Activated naive CD4-positive, alpha-beta T cell treated with anti-CD3 and anti-CD28 coated beads, Interleukin-2, amount 50 U/mL, for 72 hours (primary cell): ENCODE results near the gene PLIN5. TPM values are rescaled to one million over a fixed set of nuclear protein-coding genes. Genes with fewer than 3 reads are reported as not detected.
A peak's percentile ranks its signal among the peaks of the same experiment; 100 is the strongest.
"Not testable (repeated sequence)": the region's sequence is repeated elsewhere in the genome, so short reads cannot be mapped to it uniquely, and the experiment has no call there.

Experiments used
- ATAC-seq, 2 donors: fragments of 150-1000 bp; cut with Tn5 transposase; 2 replicates each; pipeline ENCODE4 v1.10.0; 2021; ENCODE audit warnings: mild to moderate bottlenecking in 2 of 2, moderate library complexity in 2 of 2
- DNase-seq, 2 donors: peaks; one replicate each; pipeline ENCODE4 v3.0.0; 2021 to 2022; ENCODE audit warnings: low spot score in 2 of 2
- H3K27ac Mint-ChIP-seq, 2 donors: one replicate each; pipeline ENCODE4 v1.8.0; 2022; ENCODE audit warnings: mild to moderate bottlenecking in 2 of 2, mixed read lengths in 2 of 2
- H3K36me3 Mint-ChIP-seq, 2 donors: one replicate each; pipeline ENCODE4 v1.8.0; 2022; ENCODE audit warnings: mixed read lengths in 2 of 2
- H3K9me3 Mint-ChIP-seq, 2 donors: one replicate each; pipeline ENCODE4 v1.8.0; 2022; ENCODE audit warnings: mixed read lengths in 2 of 2
- total RNA-seq, 2 donors: library from RNA; stranded (reverse); gene quantifications; one replicate each; pipeline ENCODE4 v1.2.3, GENCODE V29; 2022

Gene PLIN5
- total RNA-seq, 2 donors from 2014 or later, result 0.41 TPM; not detected in 1

DNA sequence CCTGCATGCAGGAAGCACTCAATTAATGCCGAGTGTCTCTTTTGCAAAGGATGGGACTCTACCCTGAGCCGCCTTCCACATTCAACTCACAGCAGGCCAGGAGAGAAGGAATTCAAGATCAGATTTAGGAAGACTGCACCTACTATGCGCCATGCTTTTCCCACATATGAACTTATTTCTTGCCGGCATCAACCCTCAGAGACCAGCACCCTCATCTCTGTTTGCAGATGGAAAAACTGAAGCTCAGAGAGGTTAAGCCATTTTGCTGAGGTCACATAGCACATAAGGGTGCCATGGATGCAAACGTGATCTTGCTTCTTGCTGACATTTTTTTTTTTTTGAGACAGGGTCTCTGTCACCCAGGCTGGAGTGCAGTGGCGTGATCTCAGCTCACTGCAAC lies 38.7 kb upstream of the PLIN5 start:
- H3K36me3 Mint-ChIP-seq, result no peaks in the 10 kb centered on the region
- H3K9me3 Mint-ChIP-seq, result no peaks in the 10 kb centered on the region
- DNase-seq (no peak), ATAC-seq (no peak)
- H3K27ac Mint-ChIP-seq, result no peak overlapping the region

DNA sequence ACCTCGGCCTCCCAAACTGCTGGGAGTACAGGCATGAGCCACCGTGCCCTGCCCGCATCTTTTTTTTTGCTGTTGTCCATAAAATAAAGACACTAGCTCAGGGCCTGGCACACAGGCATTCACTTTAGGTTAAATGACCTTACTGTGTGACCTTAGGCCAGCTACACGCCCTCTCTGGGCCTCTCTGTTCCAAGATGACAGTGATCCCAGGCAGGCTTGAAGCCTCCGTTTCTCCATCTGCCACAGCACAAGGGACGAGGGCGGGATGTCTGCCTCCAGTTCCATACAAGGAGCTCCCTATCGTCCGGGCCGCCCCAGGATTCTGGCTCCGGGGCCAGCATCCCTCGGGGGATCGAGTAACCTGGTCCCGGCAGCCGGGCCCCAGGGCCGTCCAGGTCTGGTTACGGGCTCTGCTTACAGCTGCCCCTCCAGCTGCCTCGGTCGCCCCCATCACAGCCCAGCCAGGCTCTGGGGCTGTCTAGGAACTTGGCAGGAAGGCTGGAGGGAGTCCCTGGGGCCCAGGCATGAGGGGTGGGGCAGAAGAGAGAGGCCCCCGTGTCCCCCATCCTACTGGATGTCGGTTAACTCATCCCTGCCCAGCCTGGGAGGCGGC lies 36.4 kb upstream of the PLIN5 start:
- Mint-ChIP-seq H3K36me3 (no peaks in the 10 kb centered on the region), H3K9me3 (no peaks in the 10 kb centered on the region), H3K27ac (no peak overlapping the region)
- ATAC-seq, result no peak
- no peak for DNase-seq

DNA sequence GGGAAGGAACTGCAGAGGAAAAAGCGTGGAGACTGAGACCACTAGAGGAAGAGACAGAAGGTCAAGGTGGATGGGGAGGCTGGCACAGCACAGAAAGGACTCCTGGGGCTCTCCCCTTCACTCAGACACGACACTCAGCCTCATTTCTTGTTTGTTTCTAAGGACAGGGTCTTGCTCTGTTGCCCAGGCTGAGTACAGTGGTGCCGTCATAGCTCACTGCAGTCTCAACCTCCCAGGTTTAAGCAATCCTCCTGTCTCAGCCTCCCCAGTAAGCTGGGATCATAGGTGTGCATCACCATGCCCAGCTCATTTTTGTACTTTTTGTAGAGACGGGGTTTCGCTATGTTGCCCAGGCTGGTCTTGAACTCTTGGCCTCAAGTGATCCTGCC lies 35.9 kb upstream of the PLIN5 start:
- Mint-ChIP-seq H3K27ac (no peak overlapping the region), H3K36me3 (no peaks in the 10 kb centered on the region), H3K9me3 (no peaks in the 10 kb centered on the region)
- ATAC-seq, result no peak
- no peak for DNase-seq

DNA sequence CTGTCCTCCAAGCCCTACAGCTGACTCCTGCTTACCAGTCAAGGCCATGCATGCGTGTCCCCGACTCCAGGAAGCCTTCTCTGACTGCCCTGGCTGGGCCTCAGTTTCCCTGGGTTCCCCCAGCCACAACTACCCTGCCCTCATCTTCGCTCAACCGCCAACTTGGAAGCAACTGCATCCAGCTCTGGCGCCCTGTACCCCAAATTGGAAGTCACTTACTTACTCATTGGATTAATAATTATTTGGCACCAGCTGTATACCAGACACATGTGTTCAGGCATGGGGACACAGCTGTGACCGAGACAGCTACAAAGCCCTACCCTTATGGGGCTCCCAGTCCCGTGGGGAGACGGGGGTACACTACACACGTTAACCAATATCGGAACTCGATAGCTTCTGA lies 35.4 kb upstream of the PLIN5 start:
- Mint-ChIP-seq H3K27ac (no peak overlapping the region), H3K9me3 (no peaks in the 10 kb centered on the region), H3K36me3 (no peaks in the 10 kb centered on the region)
- no peak for DNase-seq
- ATAC-seq, result no peak

DNA sequence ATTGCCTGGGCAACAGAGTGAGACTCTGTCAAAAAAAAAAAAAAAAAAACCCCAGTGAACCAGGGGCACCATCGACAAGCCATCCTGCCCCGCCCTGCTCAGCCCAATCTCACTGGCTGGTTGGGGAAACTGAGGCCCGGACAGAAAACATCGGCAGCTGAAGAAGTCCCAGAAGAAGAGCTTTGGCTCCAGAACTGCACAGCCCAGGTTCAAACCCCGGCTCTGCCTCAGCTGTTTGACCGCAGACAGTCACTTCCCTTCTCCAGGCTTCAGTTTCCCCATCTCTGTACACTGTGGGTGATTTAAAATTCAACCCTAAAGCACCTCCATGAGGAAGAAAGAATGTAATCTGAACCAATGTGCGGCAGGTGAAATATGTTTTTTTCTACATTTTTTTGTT lies 33.9 kb upstream of the PLIN5 start:
- ATAC-seq (no peak), DNase-seq (no peak)
- H3K9me3 Mint-ChIP-seq, result no peaks in the 10 kb centered on the region
- H3K27ac Mint-ChIP-seq, result no peak overlapping the region
- H3K36me3 Mint-ChIP-seq, result no peaks in the 10 kb centered on the region

DNA sequence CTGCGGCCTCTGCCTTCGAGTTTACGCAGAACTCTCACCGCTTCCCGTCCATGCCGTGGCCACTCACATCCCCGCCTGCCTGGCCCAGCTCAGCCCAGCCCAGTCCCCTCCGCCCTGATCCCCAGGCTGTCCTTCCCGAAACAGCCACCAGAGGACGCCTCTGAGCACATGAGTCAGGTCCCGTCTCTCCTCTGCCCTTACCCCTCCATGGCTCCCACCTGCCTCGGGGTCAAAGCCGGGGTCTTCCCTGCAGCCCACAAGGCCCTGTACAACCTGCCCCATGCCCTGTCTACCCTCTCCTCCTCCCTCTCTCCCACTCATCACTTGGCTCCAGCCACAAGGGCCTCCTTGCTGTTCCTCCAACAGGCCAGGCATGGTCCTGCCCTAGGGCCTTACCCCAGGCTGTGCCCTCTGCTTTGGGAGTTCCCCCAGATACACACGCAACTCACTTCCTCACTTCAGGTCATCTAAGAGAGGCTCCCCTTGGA lies 32.6 kb upstream of the PLIN5 start:
- H3K27ac Mint-ChIP-seq, result no peak overlapping the region
- DNase-seq, result peak in 1 of 2 donors; percentile 87
- ATAC-seq, result peak; percentile 84 to 87
- H3K36me3 Mint-ChIP-seq, result no peaks in the 10 kb centered on the region
- no peaks in the 10 kb centered on the region for H3K9me3 Mint-ChIP-seq

DNA sequence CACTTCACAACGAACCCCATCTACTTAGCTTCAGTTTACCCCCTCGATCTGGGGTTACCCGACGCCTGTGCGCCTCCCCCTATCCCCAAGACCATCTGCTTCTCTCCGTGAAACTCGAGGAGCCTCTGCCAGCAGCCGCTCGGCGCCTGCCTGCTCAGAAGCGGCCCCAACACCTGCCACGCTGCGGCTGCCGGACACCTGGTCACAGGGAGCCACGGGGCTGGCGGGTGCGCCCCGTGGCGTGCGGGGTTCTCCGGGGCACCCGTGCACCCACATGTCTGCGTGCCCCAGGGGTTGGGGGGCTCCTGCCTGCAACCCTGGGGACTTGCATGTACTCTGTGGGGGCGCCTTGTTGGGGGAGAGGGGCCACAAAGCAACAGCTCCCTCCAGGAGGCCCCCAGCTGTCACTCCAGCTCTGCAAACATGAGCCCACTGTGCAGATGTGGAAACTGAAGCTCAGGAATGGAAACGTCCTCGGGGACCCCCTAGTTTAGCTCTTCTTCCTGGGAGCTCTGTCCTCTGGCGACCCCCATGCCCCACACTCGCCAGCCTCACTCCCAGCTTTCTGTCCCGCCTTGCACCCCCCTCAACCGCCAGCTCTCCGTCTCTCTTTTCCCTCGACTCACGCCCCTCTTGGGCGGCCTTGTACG lies 31.5 kb upstream of the PLIN5 start:
- Mint-ChIP-seq H3K27ac (no peak overlapping the region), H3K36me3 (no peaks in the 10 kb centered on the region), H3K9me3 (no peaks in the 10 kb centered on the region)
- no peak for ATAC-seq
- DNase-seq, result no peak

DNA sequence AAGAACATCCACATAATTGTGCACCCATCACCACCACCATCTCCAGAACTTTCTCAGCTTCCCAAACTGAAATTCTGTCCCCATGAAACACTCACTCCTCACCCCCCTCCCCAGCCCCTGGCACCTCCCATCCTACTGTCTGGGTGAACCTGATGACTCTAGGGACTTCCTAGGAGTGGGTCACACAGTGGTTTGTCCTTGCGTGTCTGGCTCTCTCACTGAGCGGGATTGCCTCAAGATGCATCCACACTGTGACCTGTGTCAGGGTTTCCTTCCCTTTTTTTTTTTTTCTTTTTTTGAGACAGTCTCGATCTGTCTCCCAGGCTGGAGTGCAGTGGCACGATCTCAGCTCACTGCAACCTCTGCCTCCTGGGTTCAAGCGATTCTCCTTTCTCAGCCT lies 28.5 kb upstream of the PLIN5 start:
- not testable (repeated sequence) for H3K9me3 Mint-ChIP-seq, DNase-seq, ATAC-seq, H3K36me3 Mint-ChIP-seq, H3K27ac Mint-ChIP-seq

DNA sequence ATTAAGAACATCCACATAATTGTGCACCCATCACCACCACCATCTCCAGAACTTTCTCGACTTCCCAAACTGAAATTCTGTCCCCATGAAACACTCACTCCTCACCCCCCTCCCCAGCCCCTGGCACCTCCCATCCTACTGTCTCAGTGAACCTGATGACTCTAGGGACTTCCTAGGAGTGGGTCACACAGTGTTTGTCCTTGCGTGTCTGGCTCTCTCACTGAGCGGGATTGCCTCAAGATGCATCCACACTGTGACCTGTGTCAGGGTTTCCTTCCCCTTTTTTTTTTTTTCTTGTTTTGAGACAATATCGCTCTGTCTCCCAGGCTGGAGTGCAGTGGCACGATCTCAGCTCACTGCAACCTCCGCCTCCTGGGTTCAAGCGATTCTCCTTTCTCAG lies 27.1 kb upstream of the PLIN5 start:
- not testable (repeated sequence) for ATAC-seq, H3K36me3 Mint-ChIP-seq, H3K27ac Mint-ChIP-seq, H3K9me3 Mint-ChIP-seq, DNase-seq

DNA sequence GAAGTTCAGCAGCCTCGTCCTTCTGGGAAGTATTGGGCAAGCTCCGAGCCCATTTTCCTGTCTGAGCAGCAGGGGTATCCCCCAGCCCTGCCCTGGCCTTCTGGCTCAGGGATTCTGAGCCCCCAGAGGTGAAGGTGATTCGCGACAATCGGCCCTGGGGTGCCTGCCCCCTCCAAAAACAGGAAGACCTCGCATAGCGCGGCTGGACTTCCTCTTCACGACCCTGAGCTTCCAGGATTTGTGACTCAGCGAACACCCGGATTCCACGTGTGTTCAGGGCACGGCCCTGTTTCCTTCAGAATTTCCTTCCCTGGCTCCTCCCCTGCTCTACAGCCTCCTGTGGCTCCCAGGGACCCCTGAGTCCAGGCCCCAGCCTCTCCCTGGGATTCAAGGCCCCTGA lies 24.5 kb upstream of the PLIN5 start, which contains the start of gene SEMA6B:
TSS of gene SEMA6B (minus strand) at position 116 of the 400 bp plus-strand sequence. CDS start 1,227 bp downstream, outside the sequence.
- Mint-ChIP-seq H3K27ac (peak within 1 kb of the TSS in 1 of 2 donors; percentile 29), H3K9me3 (no peaks in the 10 kb centered on the region), H3K36me3 (no peaks in the 10 kb centered on the region)
- DNase-seq (no peak), ATAC-seq (no peak)

DNA sequence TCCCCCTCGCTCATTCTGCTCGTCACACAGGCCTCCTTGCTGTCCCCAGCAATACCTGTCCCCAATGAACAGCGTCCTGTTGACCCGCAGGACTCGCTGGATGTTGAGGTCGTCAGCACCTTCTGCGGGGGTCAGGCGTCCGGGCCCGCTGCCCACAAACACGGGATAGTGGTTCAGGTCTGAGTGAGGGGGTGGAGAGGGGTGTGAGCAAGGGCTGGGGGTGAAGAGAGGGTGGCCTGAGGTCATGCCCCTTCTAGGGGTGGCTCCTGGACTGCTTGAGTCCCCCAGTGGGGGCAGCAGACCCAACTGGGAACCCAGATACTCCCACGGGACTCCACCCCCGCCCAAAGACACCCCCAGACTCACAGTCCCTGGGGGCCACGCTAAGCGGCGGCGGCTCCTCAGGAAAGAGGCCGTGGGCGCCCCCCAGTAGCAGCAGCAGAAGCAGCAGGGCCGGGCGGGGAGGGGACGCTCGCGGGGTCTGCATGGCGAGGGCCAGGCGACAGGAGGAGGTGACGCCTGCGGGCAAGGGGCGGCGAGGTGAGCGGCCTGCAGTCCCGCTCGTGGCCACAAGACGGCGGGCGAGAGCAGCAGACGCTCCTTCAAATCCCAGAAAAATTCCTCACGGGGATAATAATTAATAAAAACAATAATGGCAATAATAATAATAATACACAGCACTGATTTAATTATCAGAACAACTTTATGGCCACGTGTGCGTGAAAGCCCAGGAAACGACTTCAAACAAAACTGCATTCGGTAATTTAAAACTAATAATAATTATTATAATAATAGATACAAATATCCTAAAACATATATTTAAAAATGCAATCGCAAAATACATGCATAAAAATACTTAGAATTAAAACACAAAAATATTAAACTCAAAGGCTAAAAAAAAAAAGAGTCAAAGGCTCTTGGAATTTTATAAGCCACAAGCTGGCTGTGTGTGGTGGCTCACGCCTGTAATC lies 23.2 kb upstream of the PLIN5 start:
- Mint-ChIP-seq H3K36me3 (no peaks in the 10 kb centered on the region), H3K9me3 (peaks cover 0 to 6% of the 10 kb centered on the region in 2 donors), H3K27ac (no peak overlapping the region)
- ATAC-seq (peak; percentile 9 to 39), DNase-seq (peak in 1 of 2 donors; percentile 64)

DNA sequence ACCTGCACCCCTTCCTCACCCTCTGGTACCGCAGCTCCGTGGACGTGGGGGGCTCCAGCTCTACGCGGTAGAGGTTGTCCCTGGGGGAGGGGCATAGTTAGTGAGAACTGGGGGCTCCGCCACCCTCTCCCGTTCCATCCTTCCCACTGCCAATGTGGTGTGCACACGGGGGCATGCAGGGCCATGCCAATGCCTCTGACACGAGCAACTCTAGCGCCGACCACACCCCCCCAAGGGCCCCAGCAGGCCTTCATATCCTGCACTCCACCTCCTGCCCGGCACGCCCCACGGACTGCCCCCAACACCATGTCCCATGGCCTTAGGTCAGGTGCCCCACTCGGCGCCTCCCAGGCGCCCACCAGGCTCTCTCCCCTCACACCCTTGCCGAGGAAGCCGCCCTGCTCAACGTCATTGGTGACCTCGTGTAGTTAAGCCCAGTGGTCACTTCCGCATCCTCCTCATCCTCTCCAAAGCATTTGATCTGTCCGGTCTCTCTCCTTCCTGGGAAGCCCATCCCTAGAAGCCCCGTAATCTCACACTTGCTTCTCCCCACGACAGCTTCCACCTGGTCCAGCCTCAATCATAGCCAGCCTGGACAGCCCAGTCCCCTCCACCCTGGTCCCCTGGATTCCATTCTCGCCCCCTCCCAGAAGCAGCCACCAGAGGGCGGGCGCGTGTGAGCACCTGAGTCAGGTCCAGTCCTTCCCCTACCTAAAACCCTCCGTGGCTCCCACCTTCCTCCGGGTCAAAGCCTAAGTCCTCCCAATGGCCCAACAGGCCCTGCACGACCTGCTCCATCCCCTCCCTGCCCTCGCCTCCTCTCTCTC lies 22.3 kb upstream of the PLIN5 start:
- Mint-ChIP-seq H3K27ac (no peak overlapping the region), H3K36me3 (no peaks in the 10 kb centered on the region), H3K9me3 (peaks cover 0 to 11% of the 10 kb centered on the region in 2 donors)
- ATAC-seq, result peak; percentile 37 to 63
- peak in 1 of 2 donors; percentile 53 for DNase-seq

DNA sequence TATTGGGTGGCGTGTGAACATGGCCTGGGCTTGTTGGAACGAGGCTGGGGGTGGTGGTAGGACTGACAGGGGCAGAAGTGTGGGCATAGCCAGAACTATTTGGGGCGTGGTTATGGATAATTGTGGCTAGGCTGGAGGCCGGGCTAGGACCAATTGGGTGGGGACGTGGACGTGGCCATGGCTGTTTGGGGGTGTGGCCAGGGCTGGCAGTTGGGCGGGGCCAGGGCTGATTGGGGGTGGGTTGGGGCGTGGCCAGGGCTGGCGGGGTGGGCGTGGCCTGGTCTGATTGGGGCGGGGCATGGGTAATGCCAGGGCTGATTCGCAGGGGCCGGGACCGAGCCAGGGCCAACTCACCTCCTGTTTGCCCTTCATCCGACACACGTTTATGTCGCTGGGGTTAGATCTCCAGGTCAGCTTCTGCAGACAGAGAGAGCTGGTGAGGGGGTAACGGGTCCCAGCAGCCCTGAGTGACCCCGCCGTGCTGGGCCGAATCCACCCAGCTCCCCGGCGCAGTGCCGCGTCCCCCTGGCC lies 21.6 kb upstream of the PLIN5 start:
- peak in 1 of 2 donors; percentile 46 for DNase-seq

DNA sequence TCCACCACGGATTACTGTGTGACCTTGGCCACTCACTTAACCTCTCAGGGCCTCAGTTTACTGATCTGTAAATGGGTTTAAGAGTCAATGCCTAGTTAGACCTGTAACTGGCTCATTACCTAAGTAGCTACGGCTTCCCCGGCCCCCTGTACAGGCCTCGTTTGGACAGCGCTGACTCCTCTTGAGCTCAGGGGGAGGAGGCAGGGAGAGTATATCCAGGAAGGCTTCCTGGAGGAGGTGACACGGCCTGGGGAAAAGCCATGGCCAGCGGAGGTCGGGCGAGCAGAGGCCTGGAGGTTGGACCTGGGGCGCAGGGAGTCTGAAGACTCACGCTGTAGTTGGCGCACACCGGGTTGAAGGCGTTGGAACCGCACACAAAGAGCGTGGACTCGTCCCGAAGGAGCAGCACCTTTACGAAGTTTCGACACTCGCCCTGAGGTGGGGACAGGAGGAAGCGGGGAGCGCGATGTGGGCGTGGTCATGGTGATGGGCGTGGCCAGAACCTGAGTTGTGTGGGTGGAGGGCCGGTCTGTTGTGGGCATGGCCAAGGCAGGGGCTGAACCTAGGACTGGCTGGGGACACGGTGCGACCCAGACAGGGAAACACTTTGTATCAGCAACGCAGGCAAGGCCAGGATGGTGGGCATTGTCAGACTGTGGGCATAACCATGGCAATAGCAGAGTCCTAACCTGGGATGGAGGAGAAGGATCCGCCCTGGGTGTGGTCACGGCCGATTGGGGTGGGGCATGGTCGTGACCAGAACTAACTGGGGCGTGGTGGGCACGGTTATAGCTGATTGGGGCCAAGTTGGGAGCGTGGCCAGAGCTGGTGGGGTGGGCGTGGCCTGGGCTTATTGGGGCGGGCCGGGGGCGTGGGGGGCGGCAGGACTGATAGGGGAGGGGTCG lies 20.9 kb upstream of the PLIN5 start:
- ATAC-seq (peak in 1 of 2 donors; percentile 7), DNase-seq (no peak)
- Mint-ChIP-seq H3K27ac (no peak overlapping the region), H3K9me3 (peaks cover 0 to 11% of the 10 kb centered on the region in 2 donors), H3K36me3 (no peaks in the 10 kb centered on the region)

More for the DNA sequence above, 21.6 kb upstream of the PLIN5 start:
- peak in 1 of 2 donors; percentile 47 for ATAC-seq
- Mint-ChIP-seq H3K9me3 (peaks cover 0 to 11% of the 10 kb centered on the region in 2 donors), H3K36me3 (no peaks in the 10 kb centered on the region), H3K27ac (no peak overlapping the region)

DNA sequence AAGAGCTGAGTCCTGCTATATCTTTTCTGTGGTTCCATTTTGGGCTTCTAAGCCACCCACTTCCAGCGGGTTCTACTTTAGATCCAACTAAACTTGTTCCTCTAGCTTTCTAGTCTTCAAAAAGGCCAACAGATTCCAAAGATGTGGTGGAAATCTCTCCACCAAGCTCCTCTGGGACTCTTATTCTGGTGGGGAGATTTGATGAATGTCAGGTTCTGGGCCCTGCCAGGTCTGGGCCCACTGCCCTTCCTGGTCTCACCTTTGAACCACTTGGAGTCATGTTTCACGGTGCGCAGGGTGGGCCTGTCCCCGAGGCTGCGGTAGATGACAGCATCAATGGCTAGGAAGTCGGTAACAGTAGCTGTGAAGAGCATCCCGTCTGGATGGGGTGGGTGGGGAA lies 19.7 kb upstream of the PLIN5 start:
- Mint-ChIP-seq H3K9me3 (peaks cover 0 to 11% of the 10 kb centered on the region in 2 donors), H3K36me3 (no peaks in the 10 kb centered on the region), H3K27ac (no peak overlapping the region)
- ATAC-seq, result no peak
- DNase-seq, result no peak
